ENCODE results near the gene INSRR.

Gene INSRR

DNA sequence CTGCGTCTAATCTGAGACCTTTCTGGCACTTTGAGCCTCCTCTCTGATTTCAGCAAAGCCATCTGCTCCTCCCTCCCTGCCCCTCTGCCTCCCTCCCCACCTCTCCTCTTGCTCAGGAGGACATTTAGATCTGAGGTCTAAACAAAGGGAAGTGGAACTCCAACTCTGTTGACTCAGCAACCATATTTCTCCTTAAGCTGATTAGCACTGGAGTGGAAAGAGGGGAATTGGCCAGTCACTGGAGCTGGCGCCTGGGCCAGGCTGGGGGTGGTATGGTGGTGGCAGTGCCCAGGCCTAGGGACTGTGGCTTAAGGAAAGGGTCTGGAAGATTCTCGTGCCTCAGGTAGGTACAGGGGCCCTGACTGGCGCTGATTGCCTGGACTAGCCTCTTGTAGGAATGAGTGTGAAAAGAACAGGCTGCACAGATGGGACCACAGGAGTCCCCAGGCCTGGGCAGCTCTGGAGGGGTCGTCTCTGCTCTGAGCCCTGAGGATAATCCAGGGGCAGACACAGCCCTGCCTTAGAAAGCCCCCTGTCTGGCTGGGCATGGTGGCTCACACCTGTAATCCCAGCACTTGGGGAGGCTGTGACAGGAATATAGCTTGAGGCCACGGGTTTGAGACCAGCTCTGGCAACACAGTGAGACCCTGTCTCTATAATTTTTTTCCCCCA is 54.2 kb downstream of the INSRR start:
- peak; percentile 49 for DNase-seq

- no peak for DNase-seq
These were observed 54.9 kb downstream of the INSRR start for GRCh38 chr1:156804026-156804425.

DNA sequence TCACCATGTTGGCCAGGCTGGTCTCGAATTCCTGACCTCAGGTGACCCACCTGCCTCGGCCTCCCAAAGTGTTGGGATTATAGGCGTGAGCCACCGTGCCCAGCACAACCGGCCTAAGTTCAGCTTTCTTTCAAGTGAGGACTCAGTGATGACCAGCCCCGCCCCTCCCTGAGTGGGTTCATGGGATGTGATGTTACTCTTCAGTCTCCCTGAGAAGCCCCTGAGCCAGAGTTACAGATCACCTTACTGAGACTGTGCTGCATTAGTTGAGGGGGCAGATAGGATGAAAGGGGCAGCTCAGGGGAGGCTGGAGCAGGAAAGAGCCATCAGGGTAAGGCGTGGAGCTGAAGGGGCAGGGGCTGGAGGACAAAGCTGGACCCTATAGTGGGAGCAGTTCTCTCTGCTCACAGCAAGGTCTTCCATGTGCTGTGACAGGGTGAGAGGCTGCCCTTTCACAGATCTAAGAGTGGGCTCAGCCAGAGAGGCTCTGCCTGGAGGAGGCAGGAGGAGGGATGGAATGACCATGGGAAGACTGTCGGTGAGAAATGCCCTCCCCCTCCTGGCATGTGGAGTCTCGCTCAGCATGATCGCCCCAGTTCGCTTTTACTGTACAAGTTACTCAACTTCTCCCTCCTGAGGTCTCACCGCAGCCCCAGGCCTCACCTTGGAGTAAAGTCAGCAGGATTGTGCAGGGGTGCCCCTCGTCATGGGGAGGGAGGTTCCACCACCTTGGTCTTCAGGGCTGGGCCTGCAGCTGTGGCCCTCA is 55.6 kb downstream of the INSRR start:
- DNase-seq: no peak

GRCh38 chr1:156802421-156802935 is 56.4 kb downstream of the INSRR start:
- DNase-seq: no peak

DNA sequence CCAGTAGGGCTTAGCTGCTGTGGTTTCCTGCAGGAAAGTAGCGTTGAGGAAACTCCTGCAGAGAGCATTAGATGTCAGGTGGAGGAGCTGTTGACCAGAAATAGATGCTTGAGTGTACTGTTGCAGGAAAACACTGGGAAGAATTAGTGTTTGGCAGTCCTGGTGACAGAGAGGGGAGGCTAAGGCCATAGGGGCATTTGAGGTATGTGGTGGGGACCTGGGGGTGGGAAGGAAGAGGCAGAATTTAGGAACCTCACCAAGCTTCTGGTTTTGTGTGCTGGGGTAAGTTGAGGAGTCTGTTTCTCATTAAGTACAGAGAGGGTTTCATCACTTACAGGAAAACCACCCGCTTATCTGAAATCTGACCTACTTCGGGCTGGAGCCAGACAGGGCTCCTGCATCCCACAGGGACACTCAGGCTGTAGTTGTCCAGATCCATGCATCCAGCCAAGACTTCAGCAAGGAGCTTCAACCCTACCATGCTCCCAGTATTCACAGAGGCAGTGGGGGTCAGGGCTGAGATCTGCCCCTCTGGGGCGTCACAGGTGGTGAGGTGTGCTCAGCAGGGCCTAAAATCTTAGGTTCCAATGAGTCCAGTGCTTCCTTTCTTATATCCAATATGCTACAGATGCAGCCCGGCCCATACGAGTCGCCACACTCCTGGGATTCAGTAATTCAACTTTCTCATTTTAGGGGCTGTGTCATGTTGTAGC is 57.4 kb downstream of the INSRR start:
- peak; percentile 98 for DNase-seq

DNA sequence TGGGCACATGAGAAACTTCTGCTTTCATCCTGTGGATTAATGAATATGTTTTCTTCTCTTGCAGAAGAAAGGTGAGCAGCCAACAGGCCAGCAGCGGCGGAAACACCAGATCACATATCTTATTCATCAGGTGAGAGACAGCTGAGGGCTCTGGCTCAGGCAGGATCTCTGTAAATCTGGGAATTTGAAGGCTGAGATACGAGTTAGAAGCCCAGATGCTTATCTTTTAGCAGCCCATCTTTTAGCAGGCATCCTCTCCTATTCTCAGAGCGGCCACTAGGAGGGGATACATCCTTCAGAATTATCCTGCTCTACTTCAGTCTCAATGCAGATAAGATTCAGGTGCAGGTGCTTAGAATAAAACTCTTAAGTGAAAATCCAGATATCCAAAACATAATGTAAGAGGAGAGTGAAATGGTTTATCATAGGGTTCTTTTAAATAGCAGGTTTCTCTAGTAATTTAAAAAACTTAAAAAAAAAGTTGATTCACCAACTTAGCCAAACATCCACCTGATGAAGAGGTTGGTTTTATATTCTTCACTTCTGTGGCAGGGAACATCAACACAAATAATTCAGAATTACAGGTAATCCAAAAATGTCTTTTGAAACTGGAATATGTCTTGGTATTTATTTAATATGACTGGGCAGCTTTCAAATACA is 61.6 kb downstream of the INSRR start:
- peak; percentile 58 for DNase-seq

GRCh38 chr1:156796340-156797097 is 62.4 kb downstream of the INSRR start:
- peak; percentile 91 for DNase-seq

DNA sequence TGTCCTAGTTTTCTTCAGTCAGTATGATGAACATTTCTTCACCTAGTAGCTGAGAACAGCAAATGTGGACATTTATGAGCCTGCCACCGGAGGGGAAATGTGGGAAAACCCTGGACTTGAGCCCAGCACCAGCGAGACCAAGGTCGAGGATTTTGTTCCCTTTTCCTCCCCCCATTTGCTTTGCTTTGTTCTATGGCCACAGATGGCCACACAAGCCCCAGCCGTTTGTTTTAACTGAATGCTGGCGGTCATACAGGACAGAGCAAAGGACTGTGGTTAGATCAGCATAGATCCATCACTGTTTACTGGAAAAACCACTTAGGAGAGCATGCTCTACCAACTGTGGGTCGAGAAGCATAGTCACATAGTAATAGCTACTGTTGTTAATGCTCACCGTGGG is 63.1 kb downstream of the INSRR start:
- peak; percentile 74 for DNase-seq

DNA sequence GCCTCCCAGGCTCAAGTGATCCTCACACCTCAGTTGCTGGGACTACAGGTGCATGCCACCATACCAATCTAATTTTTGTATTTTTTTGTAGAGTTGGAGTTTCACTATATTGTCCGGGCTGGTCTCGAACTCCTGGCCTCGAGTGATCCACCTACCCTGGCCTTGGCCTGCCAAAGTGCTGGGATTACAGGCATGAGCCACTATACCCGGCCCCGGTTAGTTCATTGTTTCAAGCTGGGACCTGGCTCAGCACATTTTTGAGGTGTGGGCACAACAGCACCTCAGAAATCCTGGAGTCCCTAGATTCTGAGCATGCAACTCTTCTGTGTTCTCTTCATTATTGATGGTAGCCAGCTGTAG is 63.6 kb downstream of the INSRR start:
- DNase-seq: no peak

GRCh38 chr1:156794506-156795373 is 64.2 kb downstream of the INSRR start:
- no peak for DNase-seq
